ACHN (cell line): ENCODE results near the gene IRS1.

Experiments
- DNase-seq: peaks from one replicate; pipeline ENCODE4 v3.0.0-alpha.2; 2015
- in situ Hi-C: cut with HindIII; loops from 2 replicates; pipeline ENCODE4 v1.10.0; 2017; ENCODE audit warnings: low sequenced_read_pairs, low pct_ligation_motif_present, low pct_unique_long_range_greater_than_20kb

IRS1 gene

GRCh38 chr2:226771067-226771466, 28.6 kb downstream of the IRS1 start:
- no peak for DNase-seq
- in situ Hi-C loops, result no loop called here

- in situ Hi-C loops, result no loop called here
- no peak for DNase-seq
Observed at GRCh38 chr2:226767056-226767813, 32.4 kb downstream of the IRS1 start.

DNA sequence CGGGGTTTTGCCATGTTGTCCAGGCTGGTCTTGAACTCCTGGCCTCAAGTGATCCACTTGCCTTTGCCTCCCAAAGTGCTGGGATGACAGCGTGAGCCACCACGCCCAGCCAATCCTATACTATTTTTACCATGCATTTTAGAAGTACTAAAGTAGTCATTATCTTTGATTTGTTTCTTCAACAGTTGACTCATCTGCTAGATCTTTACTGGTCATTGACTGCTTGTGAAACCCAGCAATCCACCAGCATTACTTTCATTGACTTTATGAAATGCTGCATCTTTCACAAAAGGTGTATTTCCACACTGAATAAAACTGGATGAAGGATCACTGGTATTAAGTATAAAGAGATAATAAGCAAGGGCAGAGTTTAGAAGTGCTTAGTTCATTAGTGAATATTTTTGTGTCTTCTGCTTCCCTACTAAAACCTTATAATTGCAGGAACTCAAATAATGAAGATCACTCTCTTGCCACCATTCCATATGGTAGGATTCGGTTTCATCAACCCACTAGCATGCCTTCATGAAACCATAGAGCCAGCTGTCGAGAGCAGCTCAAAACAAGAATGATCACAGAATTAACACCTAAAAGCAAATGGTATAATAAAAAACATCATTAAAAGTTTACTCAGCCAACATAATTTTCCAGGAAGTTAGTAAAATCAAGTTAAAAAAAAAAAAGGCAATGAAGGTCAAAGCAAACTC, 33.1 kb downstream of the IRS1 start:
- DNase-seq, result no peak
- in situ Hi-C loops, result no loop called here

DNA sequence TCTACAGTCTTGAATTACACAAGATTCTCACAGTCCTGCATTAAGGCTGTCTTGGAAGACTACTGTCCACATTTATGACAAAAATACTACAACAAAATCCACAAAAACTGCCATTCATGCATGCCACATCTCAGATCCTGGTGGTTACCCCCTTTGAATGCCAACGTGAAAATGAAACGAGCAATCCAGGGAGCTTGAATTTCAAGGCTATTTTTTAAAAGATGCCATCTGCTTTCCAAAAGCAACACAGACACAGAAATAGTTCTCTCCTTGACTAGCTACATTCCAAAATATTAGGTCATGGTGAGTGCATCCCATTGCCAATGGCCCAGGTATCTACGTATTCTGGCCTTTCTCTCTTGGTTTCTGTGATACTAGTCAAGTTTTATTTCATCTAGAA, 36.3 kb downstream of the IRS1 start:
- no peak for DNase-seq
- in situ Hi-C loops, result no loop called here

- no peak for DNase-seq
- in situ Hi-C loops, result no loop called here
Observed at GRCh38 chr2:226761195-226761583, 38.4 kb downstream of the IRS1 start.

- DNase-seq, result peak; percentile 58
- in situ Hi-C loops, result no loop called here
Observed at GRCh38 chr2:226760412-226761194, 39.0 kb downstream of the IRS1 start.

DNA sequence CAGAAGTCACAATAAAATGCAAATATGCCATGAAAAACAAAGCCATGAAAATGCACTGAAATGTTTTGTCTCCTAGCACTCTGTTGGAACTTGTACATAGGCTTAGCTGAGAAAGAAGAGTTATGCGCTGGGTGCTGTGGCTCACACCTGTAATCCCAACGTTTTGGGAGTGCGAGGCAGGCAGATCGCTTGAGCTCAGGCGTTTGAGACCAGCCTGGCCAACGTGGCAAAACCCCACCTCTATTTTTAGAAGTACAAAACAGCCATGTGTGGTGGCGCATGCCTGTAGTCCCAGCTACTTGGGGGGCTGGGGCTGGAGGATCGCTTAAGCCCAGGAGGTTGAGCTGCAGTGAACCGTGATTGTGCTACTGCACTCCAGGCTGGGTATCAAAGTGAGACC, 39.9 kb downstream of the IRS1 start:
- in situ Hi-C loops, result no loop called here
- DNase-seq, result no peak

- in situ Hi-C loops, result no loop called here
Observed at GRCh38 chr2:226758921-226759640, 40.5 kb downstream of the IRS1 start.

GRCh38 chr2:226756131-226756530, 43.5 kb downstream of the IRS1 start:
- peak; percentile 14 for DNase-seq
- in situ Hi-C loops, result no loop called here

More at GRCh38 chr2:226758921-226759640, 40.5 kb downstream of the IRS1 start:
- peak; percentile 31 for DNase-seq

DNA sequence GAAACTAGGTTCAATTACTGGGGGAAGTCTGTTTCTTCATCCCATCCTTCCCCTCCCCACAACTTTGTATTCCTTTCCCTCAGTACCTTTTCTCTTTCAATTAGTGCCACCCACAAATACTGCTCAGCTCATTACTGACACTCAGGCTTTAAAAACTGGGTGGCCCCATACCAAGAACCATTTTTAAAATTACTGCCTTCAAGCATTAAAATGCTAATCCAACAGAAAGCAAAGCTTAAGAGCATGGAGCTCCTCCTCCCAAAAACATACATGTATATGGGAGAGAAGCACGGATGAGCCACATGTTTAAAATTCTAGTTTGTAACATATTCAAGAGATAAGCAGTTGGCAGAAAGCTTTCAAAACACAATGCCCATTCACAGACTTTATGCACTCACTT, 44.0 kb downstream of the IRS1 start:
- in situ Hi-C loops, result no loop called here
- no peak for DNase-seq

- in situ Hi-C loops, result no loop called here
- no peak for DNase-seq
Observed at GRCh38 chr2:226754821-226755604, 44.6 kb downstream of the IRS1 start.

- DNase-seq, result no peak
- in situ Hi-C loops, result no loop called here
Observed at GRCh38 chr2:226752887-226753286, 46.7 kb downstream of the IRS1 start.

GRCh38 chr2:226747288-226747687, 52.3 kb downstream of the IRS1 start:
- no peak for DNase-seq
- in situ Hi-C loops, result no loop called here

DNA sequence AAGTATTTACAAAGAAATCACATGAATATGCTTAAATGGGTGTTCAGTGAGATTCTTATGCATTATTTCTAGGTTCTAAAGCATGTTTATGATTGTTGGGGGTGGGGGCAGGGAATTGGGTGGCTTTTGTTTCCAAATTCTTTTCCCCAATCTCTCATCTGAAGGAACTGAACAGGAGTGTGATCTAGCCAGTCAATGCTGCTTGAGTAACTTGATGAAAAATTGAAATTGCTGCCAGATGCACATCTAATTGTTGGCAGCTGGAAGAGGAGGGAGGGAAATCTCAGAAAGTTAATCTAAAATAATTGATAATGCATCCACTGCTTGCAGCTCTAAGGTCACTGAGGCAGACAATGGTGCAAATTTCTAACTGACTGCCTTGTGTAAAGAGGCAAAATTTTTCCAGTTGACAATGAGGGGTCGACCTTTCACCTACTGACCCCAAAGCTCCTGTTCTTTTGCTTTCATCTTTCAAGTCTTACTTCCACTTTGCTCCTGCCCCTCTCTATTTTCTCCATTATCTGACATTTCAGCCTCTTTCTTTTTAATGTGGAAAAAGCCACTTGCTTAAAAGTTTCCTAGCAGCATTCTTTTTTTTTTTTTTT, 53.3 kb downstream of the IRS1 start:
- in situ Hi-C loops, result no loop called here

DNA sequence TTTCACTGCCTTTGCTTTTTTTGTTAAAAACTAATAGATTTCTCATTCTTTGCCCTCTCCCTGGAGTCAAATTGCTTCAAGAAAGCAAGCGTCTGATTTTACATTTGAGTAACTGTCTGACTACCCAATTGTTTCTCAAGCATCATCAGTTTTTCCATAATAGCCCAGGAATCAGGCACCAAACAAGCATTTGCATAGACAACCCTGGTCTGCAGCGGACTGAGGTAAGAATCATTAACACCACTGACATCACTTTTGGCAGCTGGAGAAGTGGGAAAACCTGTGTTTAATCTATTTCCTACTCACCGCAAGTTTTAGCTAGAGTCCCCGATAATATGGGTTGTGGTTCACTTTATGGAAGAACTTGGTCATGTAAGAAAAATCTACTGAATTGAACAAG, 55.7 kb downstream of the IRS1 start:
- in situ Hi-C loops, result no loop called here
- no peak for DNase-seq

More for the DNA sequence above, 53.3 kb downstream of the IRS1 start:
- DNase-seq, result no peak

- DNase-seq, result no peak
- in situ Hi-C loops, result no loop called here
Observed at GRCh38 chr2:226742347-226742746, 57.3 kb downstream of the IRS1 start.

DNA sequence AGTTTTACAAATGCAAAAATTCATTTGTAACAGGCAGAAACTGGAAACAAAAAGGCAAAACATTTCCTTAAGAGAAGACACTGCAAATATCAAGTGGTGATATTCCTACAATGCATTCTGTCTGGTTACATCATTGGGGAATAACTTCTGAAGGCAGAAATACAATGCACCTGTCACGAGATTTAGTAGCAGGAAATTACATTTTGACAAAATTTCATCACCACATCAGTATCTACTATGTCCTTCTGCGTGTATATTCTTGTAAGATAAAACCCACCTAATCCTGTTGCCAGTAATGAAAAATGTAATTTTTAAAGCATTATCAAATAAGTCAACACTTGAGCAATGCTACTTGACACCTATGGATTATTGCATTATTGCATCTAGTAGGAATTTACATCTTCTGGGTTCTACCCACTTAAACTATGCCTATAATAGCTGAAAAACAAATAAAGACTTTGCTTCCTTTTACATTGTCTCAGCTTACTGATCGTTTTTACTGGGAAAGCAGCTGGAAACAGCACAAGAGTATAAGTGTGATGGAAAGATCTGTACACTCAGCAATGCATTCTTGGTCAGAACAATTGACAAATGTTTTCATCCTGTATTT, 59.5 kb downstream of the IRS1 start:
- in situ Hi-C loops, result no loop called here
- DNase-seq, result no peak
